GM12878 (cell line): ENCODE measurements around the gene BPIFB4. TPM values are rescaled to one million over a fixed set of nuclear protein-coding genes. Genes with fewer than 3 reads are reported as not detected.

ENCODE experiments used
- ATAC-seq: fragments of 200-7000 bp; cut with Tn5 transposase; 3 replicates; pipeline ENCODE4 v1.9.1; 2020; ENCODE audit warnings: mild to moderate bottlenecking, moderate library complexity
- BruUV-seq: library from RNA; stranded (reverse); fragments of 400-500 nt; replicated peaks from 2 replicates; lab custom pipeline; 2021; lab: Mats Ljungman, UMichigan
- CTCF ChIA-PET: fragments of 300-600 bp; sonication (Branson Sonifier 250); formaldehyde crosslinking; extraction: SDS; loops from one replicate; lab custom pipeline; 2021; ENCODE audit warnings: inconsistent platforms; lab: Yijun Ruan, JAX
- POLR2A ChIA-PET: fragments of 350-600 bp; formaldehyde crosslinking; extraction: SDS; loops from one replicate; lab custom pipeline; 2021; ENCODE audit warnings: inconsistent platforms; lab: Charles Lee
- RAD21 ChIA-PET: fragments of 300-600 bp; sonication (Branson Sonifier 250); formaldehyde crosslinking; loops from one replicate; lab custom pipeline; 2023; ENCODE audit warnings: antibody characterized with exemption; ENCODE audit not compliant: unreplicated experiment; lab: Charles Lee
- SMC1A ChIA-PET: fragments of 300-600 bp; sonication (Branson Sonifier 250); formaldehyde crosslinking; loops from one replicate; lab custom pipeline; 2023; ENCODE audit not compliant: unreplicated experiment, uncharacterized antibody; lab: Charles Lee
- DNase-seq: peaks from one replicate; pipeline ENCODE4 v3.0.0-alpha.2; 2011; ENCODE audit warnings: low read depth, low spot score
- FAIRE-seq: peaks from 3 replicates; lab custom pipeline; 2011; peaks lifted over from hg19 to GRCh38; lab: Jason Lieb, UNC
- H2AFZ ChIP-seq: 2 replicates; pipeline ENCODE4 v1.6.0; 2011; ENCODE audit warnings: low read depth, low read length, control low read depth; ENCODE audit not compliant: control insufficient read depth
- H3K27ac ChIP-seq: 2 replicates; pipeline ENCODE4 v1.5.1; 2011; ENCODE audit warnings: control low read depth; ENCODE audit not compliant: control insufficient read depth, insufficient read depth
- H3K27me3 ChIP-seq, 2 experiments: replicated peaks in 1 of 2; 2 replicates each; pipeline versions ENCODE4 v1.6.0 to v1.6.1; 2011; ENCODE audit warnings: low read length in 1 of 2; ENCODE audit not compliant: control insufficient read depth in 2 of 2, insufficient read depth in 2 of 2
- H3K36me3 ChIP-seq, 2 experiments: 2 replicates each; pipeline ENCODE4 v1.5.1; 2011; ENCODE audit warnings: low read length in 1 of 2; ENCODE audit not compliant: control insufficient read depth in 2 of 2, insufficient read depth in 2 of 2
- H3K4me1 ChIP-seq: 2 replicates; pipeline ENCODE4 v1.6.1; 2011; ENCODE audit warnings: mild to moderate bottlenecking, low read length, moderate library complexity, mixed read lengths; ENCODE audit not compliant: control insufficient read depth, insufficient read depth
- H3K4me2 ChIP-seq: 2 replicates; pipeline ENCODE4 v1.6.0; 2011; ENCODE audit warnings: control low read depth; ENCODE audit not compliant: control insufficient read depth, insufficient read depth
- H3K4me3 ChIP-seq: fragments of 200-600 bp; sonication (generic); 2 replicates; pipeline ENCODE4 v1.5.1; 2016
- H3K79me2 ChIP-seq: 2 replicates; pipeline ENCODE4 v1.6.0; 2011; ENCODE audit warnings: low read length; ENCODE audit not compliant: control insufficient read depth, insufficient read depth
- H3K9ac ChIP-seq: 2 replicates; pipeline ENCODE4 v1.8.0; 2011; ENCODE audit warnings: low read length, control low read depth, mixed read lengths; ENCODE audit not compliant: control insufficient read depth, insufficient read depth
- H3K9me3 ChIP-seq: replicated peaks from 3 replicates; pipeline ENCODE4 v1.5.1; 2011; ENCODE audit warnings: mild to moderate bottlenecking, low read length; ENCODE audit not compliant: control insufficient read depth, insufficient read depth
- H4K20me1 ChIP-seq: 2 replicates; pipeline ENCODE4 v1.6.0; 2011; ENCODE audit not compliant: control insufficient read depth, insufficient read depth
- CHD4 ChIP-seq: fragments of 200-600 bp; sonication (generic); IDR thresholded peaks from 2 replicates; pipeline ENCODE4 v1.6.1; 2016; ENCODE audit warnings: mild to moderate bottlenecking
- FOXM1 ChIP-seq: IDR thresholded peaks from 2 replicates; pipeline ENCODE4 v1.6.1; 2012; ENCODE audit warnings: low read depth, mild to moderate bottlenecking, inconsistent platforms, low read length, moderate library complexity
- KLF5 ChIP-seq: fragments of 450-650 bp; IDR thresholded peaks from 2 replicates; pipeline ENCODE4 v1.6.1; 2014; ENCODE audit warnings: mild to moderate bottlenecking; ENCODE audit not compliant: partially characterized antibody
- MEF2A ChIP-seq: IDR thresholded peaks from 2 replicates; pipeline ENCODE4 v1.6.1; 2011; ENCODE audit warnings: low read depth, mild to moderate bottlenecking, low read length, moderate library complexity; ENCODE audit not compliant: insufficient read depth
- MTA2 ChIP-seq: fragments of 450-650 bp; IDR thresholded peaks from 2 replicates; pipeline ENCODE4 v1.6.1; 2016; ENCODE audit warnings: low read depth, mild to moderate bottlenecking, moderate library complexity
- MXI1 ChIP-seq: fragments of 150-350 bp; IDR thresholded peaks from 2 replicates; pipeline ENCODE4 v1.6.1; 2011; ENCODE audit warnings: low read depth, mild to moderate bottlenecking, inconsistent platforms, low read length, improper control_type of control experiment
- NRF1 ChIP-seq: conservative IDR thresholded peaks from 2 replicates; pipeline ENCODE4 v1.6.1; 2011; ENCODE audit warnings: mild to moderate bottlenecking, low read depth, low read length, improper control_type of control experiment
- RCOR1 ChIP-seq: conservative IDR thresholded peaks from 2 replicates; pipeline ENCODE4 v1.6.1; 2012; ENCODE audit warnings: low read depth, low read length, improper control_type of control experiment
- RFX5 ChIP-seq: IDR thresholded peaks from 2 replicates; pipeline ENCODE4 v1.6.1; 2011; ENCODE audit warnings: low read depth, low read length, improper control_type of control experiment
- STAT3 ChIP-seq: IDR thresholded peaks from 2 replicates; pipeline ENCODE4 v1.6.1; 2011; ENCODE audit warnings: low read depth, low read length, improper control_type of control experiment
- ZBED1 ChIP-seq: IDR thresholded peaks from 2 replicates; pipeline ENCODE4 v1.6.1; 2016; ENCODE audit warnings: borderline replicate concordance
- ZNF274 ChIP-seq: IDR thresholded peaks from one replicate; pipeline ENCODE4 v1.8.0; 2011; ENCODE audit not compliant: insufficient read length, insufficient read depth
- WGBS: methylation state at CpG from one replicate; pipeline ENCODE4 v1.1.6; 2016; ENCODE audit warnings: low lambda C conversion rate; ENCODE audit not compliant: insufficient replicate concordance, insufficient coverage; ENCODE audit errors: missing lambda C conversion rate; 5-methylcytosine and 5-hydroxymethylcytosine counted together
- in situ Hi-C: fragments of 300-500 bp; cut with MboI; formaldehyde crosslinking; loops from 9 replicates; pipeline ENCODE4 v1.14.3; 2018; ENCODE audit warnings: mixed read lengths
- intact Hi-C: fragments of 100-400 bp; cut with micrococcal nuclease; formaldehyde crosslinking; loops from one replicate; pipeline ENCODE4 v1.14.2; 2022; ENCODE audit not compliant: unreplicated experiment
- polyA plus RNA-seq, 11 experiments: library from polyadenylated mRNA; depleted of rRNA in 4 of 11; unstranded in 6 of 11; stranded (reverse) in 5 of 11; fragments of >200 nt; fragmentation: Nextera tagmentation in 4 of 11; fragmentation: Illumina TruSeq in 1 of 11; extraction: Ambion mirVana in 4 of 11; extraction: Trizol in 1 of 11; gene quantifications; 1 replicate in 1 of 11; 2 replicates in 10 of 11; pipeline versions ENCODE4 v1.2.1 to v1.2.3, GENCODE V29; 2011 to 2016; ENCODE audit warnings: inconsistent platforms in 2 of 11, missing spikeins in 2 of 11, low read depth in 1 of 11
- total RNA-seq, 4 experiments: library from RNA; depleted of rRNA in 3 of 4; stranded (reverse); fragments of >200 nt in 3 of 4; fragmentation: Illumina TruSeq in 1 of 4; extraction: Trizol in 1 of 4; gene quantifications; 2 replicates each; pipeline versions ENCODE4 v1.2.1 to v1.2.3, GENCODE V29; 2013 to 2021
- TF ChIP-seq, protein P1 (sequence below): fragments of 450-650 bp; IDR thresholded peaks from 2 replicates; pipeline ENCODE4 v1.6.1; 2017; ENCODE audit warnings: mild to moderate bottlenecking, moderate library complexity
- TF ChIP-seq, protein P2 (sequence below): fragments of 450-650 bp; formaldehyde crosslinking; IDR thresholded peaks from 2 replicates; pipeline ENCODE4 v1.4.0; 2020; ENCODE audit warnings: mild to moderate bottlenecking, moderate library complexity
- TF ChIP-seq, protein P3 (sequence below): IDR thresholded peaks from 2 replicates; pipeline ENCODE4 v1.6.1; 2011; ENCODE audit warnings: low read depth, low read length, improper control_type of control experiment, borderline replicate concordance

The BPIFB4 gene
- total and polyA plus RNA-seq, 10 of the 15 experiments (the other 5 are each of a cell fraction or from before 2014, with no cell fraction given) = 0.12 TPM; not detected in 9

DNA sequence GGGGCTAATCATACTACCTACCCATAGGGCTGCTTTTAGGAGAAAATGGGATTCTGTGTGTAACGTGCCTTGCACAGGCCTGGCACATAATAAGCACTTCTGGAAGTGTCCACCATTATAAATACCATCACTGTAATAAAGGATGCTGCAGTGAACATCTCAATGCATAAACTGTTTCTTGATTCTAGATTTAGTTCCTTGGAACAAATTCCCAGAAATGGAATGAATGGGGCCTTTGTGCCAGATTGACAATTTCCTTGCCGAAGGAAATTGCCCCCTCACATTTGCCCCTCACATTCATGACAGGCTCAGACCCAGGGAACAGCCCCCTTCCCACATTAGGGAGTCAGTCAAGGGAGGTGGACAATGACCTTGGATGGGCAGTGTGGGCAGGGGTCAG is 29.2 kb downstream of the BPIFB4 start:
- no peak overlapping the region for H3K4me3 ChIP-seq
- CTCF ChIA-PET = no interaction called here
- no peak for ATAC-seq
- no peak for DNase-seq
- in situ Hi-C loops = no loop called here
- H3K79me2 ChIP-seq = no peaks in the 10 kb centered on the region
- intact Hi-C loops = no loop called here
- H3K9ac ChIP-seq = no peak overlapping the region
- no peak overlapping the region for H2AFZ ChIP-seq
- no TSS peak for BruUV-seq
- SMC1A ChIA-PET = no interaction called here
- H3K4me2 ChIP-seq = no peak overlapping the region
- WGBS = 43% methylated on average over 2 of the region's 2 CpGs
- TF ChIP-seq MXI1 (no peak), MTA2 (no peak), RCOR1 (no peak), FOXM1 (no peak), KLF5 (no peak), ZNF274 (no peak), MEF2A (no peak), CHD4 (no peak), STAT3 (no peak), NRF1 (no peak), ZBED1 (no peak), RFX5 (no peak)
- TF ChIP-seq, protein P1, sequence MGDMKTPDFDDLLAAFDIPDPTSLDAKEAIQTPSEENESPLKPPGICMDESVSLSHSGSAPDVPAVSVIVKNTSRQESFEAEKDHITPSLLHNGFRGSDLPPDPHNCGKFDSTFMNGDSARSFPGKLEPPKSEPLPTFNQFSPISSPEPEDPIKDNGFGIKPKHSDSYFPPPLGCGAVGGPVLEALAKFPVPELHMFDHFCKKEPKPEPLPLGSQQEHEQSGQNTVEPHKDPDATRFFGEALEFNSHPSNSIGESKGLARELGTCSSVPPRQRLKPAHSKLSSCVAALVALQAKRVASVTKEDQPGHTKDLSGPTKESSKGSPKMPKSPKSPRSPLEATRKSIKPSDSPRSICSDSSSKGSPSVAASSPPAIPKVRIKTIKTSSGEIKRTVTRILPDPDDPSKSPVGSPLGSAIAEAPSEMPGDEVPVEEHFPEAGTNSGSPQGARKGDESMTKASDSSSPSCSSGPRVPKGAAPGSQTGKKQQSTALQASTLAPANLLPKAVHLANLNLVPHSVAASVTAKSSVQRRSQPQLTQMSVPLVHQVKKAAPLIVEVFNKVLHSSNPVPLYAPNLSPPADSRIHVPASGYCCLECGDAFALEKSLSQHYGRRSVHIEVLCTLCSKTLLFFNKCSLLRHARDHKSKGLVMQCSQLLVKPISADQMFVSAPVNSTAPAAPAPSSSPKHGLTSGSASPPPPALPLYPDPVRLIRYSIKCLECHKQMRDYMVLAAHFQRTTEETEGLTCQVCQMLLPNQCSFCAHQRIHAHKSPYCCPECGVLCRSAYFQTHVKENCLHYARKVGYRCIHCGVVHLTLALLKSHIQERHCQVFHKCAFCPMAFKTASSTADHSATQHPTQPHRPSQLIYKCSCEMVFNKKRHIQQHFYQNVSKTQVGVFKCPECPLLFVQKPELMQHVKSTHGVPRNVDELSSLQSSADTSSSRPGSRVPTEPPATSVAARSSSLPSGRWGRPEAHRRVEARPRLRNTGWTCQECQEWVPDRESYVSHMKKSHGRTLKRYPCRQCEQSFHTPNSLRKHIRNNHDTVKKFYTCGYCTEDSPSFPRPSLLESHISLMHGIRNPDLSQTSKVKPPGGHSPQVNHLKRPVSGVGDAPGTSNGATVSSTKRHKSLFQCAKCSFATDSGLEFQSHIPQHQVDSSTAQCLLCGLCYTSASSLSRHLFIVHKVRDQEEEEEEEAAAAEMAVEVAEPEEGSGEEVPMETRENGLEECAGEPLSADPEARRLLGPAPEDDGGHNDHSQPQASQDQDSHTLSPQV = no peak
- TF ChIP-seq, protein P2, sequence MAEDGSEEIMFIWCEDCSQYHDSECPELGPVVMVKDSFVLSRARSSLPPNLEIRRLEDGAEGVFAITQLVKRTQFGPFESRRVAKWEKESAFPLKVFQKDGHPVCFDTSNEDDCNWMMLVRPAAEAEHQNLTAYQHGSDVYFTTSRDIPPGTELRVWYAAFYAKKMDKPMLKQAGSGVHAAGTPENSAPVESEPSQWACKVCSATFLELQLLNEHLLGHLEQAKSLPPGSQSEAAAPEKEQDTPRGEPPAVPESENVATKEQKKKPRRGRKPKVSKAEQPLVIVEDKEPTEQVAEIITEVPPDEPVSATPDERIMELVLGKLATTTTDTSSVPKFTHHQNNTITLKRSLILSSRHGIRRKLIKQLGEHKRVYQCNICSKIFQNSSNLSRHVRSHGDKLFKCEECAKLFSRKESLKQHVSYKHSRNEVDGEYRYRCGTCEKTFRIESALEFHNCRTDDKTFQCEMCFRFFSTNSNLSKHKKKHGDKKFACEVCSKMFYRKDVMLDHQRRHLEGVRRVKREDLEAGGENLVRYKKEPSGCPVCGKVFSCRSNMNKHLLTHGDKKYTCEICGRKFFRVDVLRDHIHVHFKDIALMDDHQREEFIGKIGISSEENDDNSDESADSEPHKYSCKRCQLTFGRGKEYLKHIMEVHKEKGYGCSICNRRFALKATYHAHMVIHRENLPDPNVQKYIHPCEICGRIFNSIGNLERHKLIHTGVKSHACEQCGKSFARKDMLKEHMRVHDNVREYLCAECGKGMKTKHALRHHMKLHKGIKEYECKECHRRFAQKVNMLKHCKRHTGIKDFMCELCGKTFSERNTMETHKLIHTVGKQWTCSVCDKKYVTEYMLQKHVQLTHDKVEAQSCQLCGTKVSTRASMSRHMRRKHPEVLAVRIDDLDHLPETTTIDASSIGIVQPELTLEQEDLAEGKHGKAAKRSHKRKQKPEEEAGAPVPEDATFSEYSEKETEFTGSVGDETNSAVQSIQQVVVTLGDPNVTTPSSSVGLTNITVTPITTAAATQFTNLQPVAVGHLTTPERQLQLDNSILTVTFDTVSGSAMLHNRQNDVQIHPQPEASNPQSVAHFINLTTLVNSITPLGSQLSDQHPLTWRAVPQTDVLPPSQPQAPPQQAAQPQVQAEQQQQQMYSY (CRISPR knock-in tag) = no peak
- TF ChIP-seq, protein P3, sequence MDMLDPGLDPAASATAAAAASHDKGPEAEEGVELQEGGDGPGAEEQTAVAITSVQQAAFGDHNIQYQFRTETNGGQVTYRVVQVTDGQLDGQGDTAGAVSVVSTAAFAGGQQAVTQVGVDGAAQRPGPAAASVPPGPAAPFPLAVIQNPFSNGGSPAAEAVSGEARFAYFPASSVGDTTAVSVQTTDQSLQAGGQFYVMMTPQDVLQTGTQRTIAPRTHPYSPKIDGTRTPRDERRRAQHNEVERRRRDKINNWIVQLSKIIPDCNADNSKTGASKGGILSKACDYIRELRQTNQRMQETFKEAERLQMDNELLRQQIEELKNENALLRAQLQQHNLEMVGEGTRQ = no peak
- no peaks in the 10 kb centered on the region for H3K9me3 ChIP-seq
- H3K27ac ChIP-seq = no peak overlapping the region
- no peaks in the 10 kb centered on the region for H3K4me1 ChIP-seq
- H4K20me1 ChIP-seq = no peaks in the 10 kb centered on the region
- no peaks in the 10 kb centered on the region for H3K27me3 ChIP-seq
- POLR2A ChIA-PET = no interaction called here
- RAD21 ChIA-PET = no interaction called here
- H3K36me3 ChIP-seq = no peaks in the 10 kb centered on the region
- FAIRE-seq = no peak
